ENCODE data around the gene SMC1B.

The SMC1B gene

DNA sequence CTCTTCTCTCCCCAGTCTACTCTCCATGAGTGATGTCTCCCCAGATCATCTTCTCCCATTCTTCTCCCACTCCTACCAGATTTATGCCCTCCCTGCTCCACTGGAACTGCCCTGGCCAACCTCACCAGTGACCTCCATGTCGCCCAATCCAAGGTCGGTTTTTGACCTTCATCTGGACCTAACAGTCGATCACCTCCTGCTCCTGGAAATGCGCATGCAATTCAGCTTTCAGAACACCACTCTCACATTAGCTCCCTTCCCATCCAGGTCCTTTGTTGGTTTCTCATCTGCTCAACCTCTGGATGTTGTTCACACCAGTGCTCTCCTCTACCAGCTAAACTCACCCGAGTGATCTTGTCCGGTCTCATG, 5.4 kb upstream of the SMC1B start:
- no peak for TF ChIP-seq Cebpa-rat (IDR thresholded peaks at IDR 0.05)
- no peaks in the 10 kb centered on the region for H4K20me1 ChIP-seq
- H3K4me2 ChIP-seq = no peak overlapping the region
- no peak overlapping the region for H3K4me3 ChIP-seq
- H3K4me1 ChIP-seq = peaks cover 8 to 20% (median 14%) of the 10 kb centered on the region in 10 experiments; a peak in 19 of 20 replicates
- H3K27ac ChIP-seq = no peak overlapping the region
- peaks cover 10 to 14% (median 12%) of the 10 kb centered on the region in 11 experiments for H3K27me3 ChIP-seq
- no peaks in the 10 kb centered on the region for H3K36me3 ChIP-seq
- H3K9me3 ChIP-seq (replicated peaks in 1 of 11) = peaks cover 0 to 2% (median under 1%) of the 10 kb centered on the region in 11 experiments; a peak in 5 of 22 replicates
- no peak overlapping the region for H3K9ac ChIP-seq

DNA sequence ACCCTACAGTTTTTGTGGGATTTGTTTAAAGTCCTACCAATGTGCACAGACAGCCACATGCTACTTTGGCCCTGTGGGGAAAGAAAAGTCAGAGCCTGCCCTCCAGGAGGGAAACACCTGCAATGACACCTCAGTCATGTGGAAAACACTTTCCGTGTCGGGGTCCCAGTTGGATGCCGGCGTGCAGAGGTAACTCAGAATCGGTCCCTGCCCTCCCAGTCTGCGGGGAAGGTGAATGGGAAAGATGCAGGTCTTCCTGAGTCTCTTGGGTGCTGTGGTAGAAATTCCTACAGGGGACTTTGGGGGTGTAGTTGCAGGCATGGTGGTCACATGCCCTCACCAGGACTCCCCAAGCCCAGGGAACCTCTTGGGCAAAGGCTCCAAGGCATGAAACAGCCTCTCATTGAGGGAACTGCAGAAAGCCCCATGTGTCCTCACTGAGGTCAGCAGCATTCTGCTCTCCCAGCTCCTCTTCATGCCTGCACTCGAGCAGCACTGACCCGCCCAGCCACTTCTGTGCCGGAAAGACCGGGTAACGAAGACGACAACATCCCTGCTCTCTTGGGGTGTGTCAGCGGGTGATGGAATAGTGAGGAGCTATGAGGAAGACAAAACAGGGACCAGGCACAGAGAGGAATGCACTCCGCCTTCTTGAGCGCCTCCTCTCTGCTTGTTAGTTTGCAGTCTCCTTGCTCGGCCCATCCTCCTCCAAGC, 4.8 kb upstream of the SMC1B start:
- H3K9ac ChIP-seq = no peak overlapping the region
- peaks cover 0 to 7% (median 6%) of the 10 kb centered on the region in 11 experiments; a peak in 16 of 22 replicates for H3K9me3 ChIP-seq (replicated peaks in 1 of 11)
- no peak overlapping the region for H3K4me3 ChIP-seq
- H3K4me2 ChIP-seq = peak overlapping the region in 7 of 11 experiments; percentile 8 to 63 (median 43); a peak in 12 of 22 replicates
- no peaks in the 10 kb centered on the region for H3K36me3 ChIP-seq
- TF ChIP-seq Cebpa-rat (IDR thresholded peaks at IDR 0.05) = no peak
- H3K4me1 ChIP-seq = peaks cover 8 to 23% (median 16%) of the 10 kb centered on the region in 10 experiments; a peak in 19 of 20 replicates
- H3K27me3 ChIP-seq = peaks cover 16 to 19% (median 18%) of the 10 kb centered on the region in 11 experiments
- no peaks in the 10 kb centered on the region for H4K20me1 ChIP-seq
- no peak overlapping the region for H3K27ac ChIP-seq

DNA sequence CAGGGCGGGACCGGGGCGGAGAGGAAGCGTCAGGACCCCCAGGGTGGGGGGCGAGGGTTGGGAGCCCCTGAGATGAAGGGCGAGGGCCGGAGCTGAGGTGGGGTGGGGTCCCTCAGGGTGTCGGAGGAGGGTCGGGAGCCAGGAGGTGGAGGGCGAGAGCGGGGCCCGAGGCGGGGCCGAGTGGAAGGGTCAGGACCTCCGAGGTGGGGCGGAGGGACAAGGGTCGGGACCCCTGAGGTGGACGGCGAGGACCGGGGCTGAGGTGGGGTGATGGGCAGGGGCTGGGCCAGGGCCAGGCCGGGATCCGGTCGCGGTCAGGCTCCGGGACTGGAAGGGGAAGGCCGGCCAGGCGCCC, 409 bp downstream of the SMC1B start:
- peak overlapping the region; percentile 25 to 60 (median 43); a peak in 16 of 20 replicates for H3K4me3 ChIP-seq
- peak overlapping the region in 5 of 11 experiments; percentile 40 to 59 (median 53); a peak in 5 of 22 replicates for H3K9ac ChIP-seq

DNA sequence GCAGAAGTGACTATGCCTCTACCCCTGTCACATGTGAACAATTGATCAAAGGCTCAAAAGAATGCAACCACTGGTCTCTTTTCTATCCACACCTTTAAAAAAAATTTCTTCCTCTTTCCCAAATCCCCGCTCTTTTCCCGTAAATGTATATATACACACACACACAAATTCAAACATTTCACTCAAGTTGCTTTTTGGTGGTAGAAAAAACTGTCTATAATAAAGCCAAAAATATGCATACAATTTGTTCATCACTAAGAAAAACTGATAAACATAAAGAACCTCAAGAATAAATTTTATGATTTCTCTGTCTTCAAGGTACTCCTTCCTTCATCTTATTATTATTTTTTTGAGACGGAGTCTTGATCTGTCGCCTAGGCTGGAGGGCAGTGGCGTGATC, 5.6 kb downstream of the SMC1B start:
- Histone ChIP-seq H3K4me1 (peaks cover 0 to 1% (median under 1%) of the 10 kb centered on the region in 10 experiments; a peak in 6 of 20 replicates), H3K36me3 (no peaks in the 10 kb centered on the region), H3K9me3 (replicated peaks in 1 of 11) (peaks cover 9 to 19% (median 14%) of the 10 kb centered on the region in 11 experiments; a peak in 21 of 22 replicates), H3K4me3 (no peak overlapping the region), H3K4me2 (no peak overlapping the region), H4K20me1 (no peaks in the 10 kb centered on the region), H3K9ac (no peak overlapping the region), H3K27me3 (peaks cover 2 to 5% (median 4%) of the 10 kb centered on the region in 11 experiments; a peak in 19 of 22 replicates), H3K27ac (no peak overlapping the region)
- TF ChIP-seq Cebpa-rat (IDR thresholded peaks at IDR 0.05) = no peak

More for the DNA sequence above, 409 bp downstream of the SMC1B start:
- Histone ChIP-seq H3K9me3 (replicated peaks in 1 of 11) (peaks cover 5 to 20% (median 15%) of the 10 kb centered on the region in 11 experiments; a peak in 18 of 22 replicates), H4K20me1 (no peaks in the 10 kb centered on the region), H3K36me3 (no peaks in the 10 kb centered on the region), H3K4me1 (peaks cover 6 to 20% (median 12%) of the 10 kb centered on the region in 10 experiments; a peak in 18 of 20 replicates), H3K27ac (peak overlapping the region in 5 of 11 experiments; percentile 28 to 54 (median 50); a peak in 10 of 22 replicates), H3K4me2 (peak overlapping the region; percentile 42 to 78 (median 61)), H3K27me3 (peaks cover 24 to 29% (median 26%) of the 10 kb centered on the region in 11 experiments)
- no peak for TF ChIP-seq Cebpa-rat (IDR thresholded peaks at IDR 0.05)

DNA sequence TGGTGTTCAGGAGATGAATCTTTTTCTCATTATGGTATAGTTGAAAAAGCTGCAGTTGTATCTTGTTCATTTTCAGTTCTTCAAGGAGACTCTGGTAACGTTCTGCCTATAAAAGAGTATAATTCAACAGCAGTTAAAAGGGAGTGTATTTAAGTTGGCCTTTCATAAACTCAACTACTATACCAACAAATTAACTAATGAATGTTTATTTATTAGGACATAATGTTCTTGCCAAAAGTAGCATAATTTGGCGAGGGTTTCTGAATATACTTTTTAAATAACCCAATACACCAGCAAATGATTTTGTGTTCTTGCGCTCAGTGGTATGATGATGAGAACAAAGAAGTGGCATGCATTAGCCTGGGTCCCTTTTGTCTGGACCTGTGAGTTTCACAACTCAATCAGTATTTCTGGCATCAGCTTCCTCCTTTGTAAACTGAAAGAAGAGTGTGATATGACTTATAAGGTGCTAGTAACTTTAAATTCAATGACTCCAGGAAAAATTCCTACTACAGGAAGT, 10.9 kb downstream of the SMC1B start:
- Histone ChIP-seq H3K4me2 (no peak overlapping the region), H3K27ac (no peak overlapping the region), H3K9me3 (replicated peaks in 1 of 11) (peaks cover 9 to 14% (median 10%) of the 10 kb centered on the region in 11 experiments), H3K4me3 (no peak overlapping the region), H3K9ac (no peak overlapping the region), H3K36me3 (no peaks in the 10 kb centered on the region), H3K27me3 (no peaks in the 10 kb centered on the region), H4K20me1 (no peaks in the 10 kb centered on the region), H3K4me1 (no peaks in the 10 kb centered on the region)
- no peak for TF ChIP-seq Cebpa-rat (IDR thresholded peaks at IDR 0.05)

DNA sequence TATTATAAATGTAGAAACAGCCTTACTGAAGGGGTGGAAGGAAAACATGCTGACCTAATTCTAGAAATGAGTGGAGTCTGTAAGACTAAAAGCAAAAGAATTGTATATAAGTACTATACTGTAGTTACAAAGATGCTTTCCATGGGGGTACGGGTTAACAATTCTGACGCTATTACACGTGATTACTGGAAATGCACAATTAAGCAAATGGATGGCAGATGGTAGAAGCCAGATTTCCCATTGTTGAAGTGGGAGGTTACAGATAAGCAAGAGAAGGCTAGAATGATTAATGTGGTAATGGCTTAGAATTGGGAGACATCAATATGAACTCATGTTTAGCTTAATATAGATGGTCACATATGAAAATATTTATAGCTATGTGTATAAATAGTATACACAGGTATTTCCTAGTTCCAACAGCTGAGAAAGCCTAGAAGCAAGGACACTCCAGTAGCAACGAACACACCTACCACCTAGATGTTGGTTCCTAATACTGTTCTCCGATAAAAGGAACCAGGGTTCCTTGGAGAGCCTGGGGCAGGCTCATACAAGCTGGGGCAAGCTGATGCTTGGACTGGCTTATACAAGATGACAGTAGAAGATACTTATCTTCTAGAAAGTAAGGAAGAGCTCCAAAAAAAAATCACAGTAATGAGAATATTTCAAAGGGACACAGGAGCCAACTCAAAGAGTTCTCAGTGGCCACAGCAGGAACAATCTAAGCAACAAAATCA, 13.5 kb downstream of the SMC1B start:
- Histone ChIP-seq H3K27me3 (no peaks in the 10 kb centered on the region), H3K4me3 (no peak overlapping the region), H3K27ac (no peak overlapping the region), H3K4me1 (no peaks in the 10 kb centered on the region), H3K9ac (no peak overlapping the region), H3K9me3 (replicated peaks in 1 of 11) (peaks cover 10 to 15% (median 12%) of the 10 kb centered on the region in 11 experiments; a peak in 21 of 22 replicates), H3K4me2 (no peak overlapping the region), H4K20me1 (no peaks in the 10 kb centered on the region), H3K36me3 (no peaks in the 10 kb centered on the region)
- TF ChIP-seq Cebpa-rat (IDR thresholded peaks at IDR 0.05) = no peak

DNA sequence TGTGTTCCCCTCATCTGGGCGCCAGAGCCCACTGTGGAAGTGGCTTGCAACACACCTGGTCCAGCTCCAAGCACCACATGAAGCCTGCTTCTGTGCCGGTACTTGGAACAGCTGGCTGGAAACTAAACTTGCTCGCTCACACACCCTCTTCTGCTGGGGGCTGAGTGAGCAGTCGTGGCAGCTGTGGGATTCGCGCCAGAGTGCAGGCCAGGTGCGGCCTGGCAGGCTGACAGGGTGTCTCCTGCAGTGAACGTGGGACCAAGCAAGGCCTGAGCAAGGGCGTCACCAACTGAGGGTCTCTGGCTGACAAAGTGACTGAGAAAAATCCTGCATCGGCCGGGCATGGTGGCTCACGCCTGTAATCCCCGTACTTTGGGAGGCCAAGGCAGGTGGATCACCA, 15.2 kb downstream of the SMC1B start:
- H3K4me1 ChIP-seq = no peaks in the 10 kb centered on the region
- H4K20me1 ChIP-seq = no peaks in the 10 kb centered on the region
- no peaks in the 10 kb centered on the region for H3K36me3 ChIP-seq
- no peak overlapping the region for H3K9ac ChIP-seq
- H3K27ac ChIP-seq = no peak overlapping the region
- TF ChIP-seq Cebpa-rat (IDR thresholded peaks at IDR 0.05) = no peak
- no peak overlapping the region for H3K4me3 ChIP-seq
- no peaks in the 10 kb centered on the region for H3K27me3 ChIP-seq
- no peak overlapping the region for H3K4me2 ChIP-seq
- peaks cover 10 to 15% (median 12%) of the 10 kb centered on the region in 11 experiments; a peak in 21 of 22 replicates for H3K9me3 ChIP-seq (replicated peaks in 1 of 11)

DNA sequence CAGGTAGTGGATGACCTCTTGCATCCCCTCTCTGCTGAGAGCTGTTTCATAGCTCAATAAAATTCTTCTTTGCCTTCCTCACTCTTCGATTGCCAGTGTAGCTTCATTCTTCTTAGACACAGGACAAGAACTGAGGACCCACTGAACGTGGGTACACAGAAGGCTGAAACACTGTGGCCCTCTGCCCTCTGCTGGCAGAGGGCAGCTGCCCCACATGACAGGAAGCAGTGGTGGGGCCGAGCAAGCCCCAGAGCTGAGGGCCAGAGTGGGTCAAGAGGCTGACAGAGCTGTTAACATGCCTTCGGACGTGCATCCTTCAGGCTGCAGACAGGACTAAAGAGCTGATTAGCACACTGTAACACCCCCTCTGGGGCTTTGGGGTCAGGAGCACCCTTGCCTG, 15.6 kb downstream of the SMC1B start:
- Histone ChIP-seq H3K36me3 (no peaks in the 10 kb centered on the region), H3K27ac (no peak overlapping the region), H3K4me1 (no peaks in the 10 kb centered on the region), H3K9me3 (replicated peaks in 1 of 11) (peaks cover 10 to 15% (median 12%) of the 10 kb centered on the region in 11 experiments; a peak in 21 of 22 replicates), H3K4me2 (no peak overlapping the region), H3K27me3 (no peaks in the 10 kb centered on the region), H4K20me1 (no peaks in the 10 kb centered on the region), H3K9ac (no peak overlapping the region), H3K4me3 (no peak overlapping the region)
- TF ChIP-seq Cebpa-rat (IDR thresholded peaks at IDR 0.05) = no peak

DNA sequence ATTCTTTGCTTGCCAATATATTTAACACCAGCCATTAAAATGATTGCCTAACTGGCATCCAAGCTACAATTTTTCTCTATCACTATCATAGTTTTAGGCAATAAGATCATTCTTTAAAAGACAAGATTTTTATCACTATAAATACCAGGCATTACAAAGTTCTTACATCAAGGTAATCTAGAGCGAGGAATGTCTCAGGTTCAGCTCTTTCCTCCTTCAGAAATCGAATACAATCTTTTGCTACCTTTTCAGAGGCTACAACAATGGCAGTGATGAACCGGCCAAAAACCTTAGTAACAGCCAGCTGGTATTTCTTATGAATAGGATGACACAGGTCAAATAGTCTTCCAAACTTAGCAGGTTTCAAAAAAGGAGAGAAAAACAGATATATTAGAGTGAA, 23.9 kb downstream of the SMC1B start:
- Histone ChIP-seq H3K9ac (no peak overlapping the region), H3K4me2 (no peak overlapping the region), H4K20me1 (no peaks in the 10 kb centered on the region), H3K4me1 (no peaks in the 10 kb centered on the region), H3K27ac (no peak overlapping the region), H3K4me3 (no peak overlapping the region), H3K27me3 (no peaks in the 10 kb centered on the region), H3K9me3 (replicated peaks in 1 of 11) (no peaks in the 10 kb centered on the region), H3K36me3 (no peaks in the 10 kb centered on the region)
- TF ChIP-seq Cebpa-rat (IDR thresholded peaks at IDR 0.05) = no peak

Data from BLaER1 treated with 17β-estradiol and CSF1 and Interleukin-3, amounts not matched to agents 10 nM and 100 nM (cell line).